NCI-H524 treated with DMSO at 0.1 percent for 48 hours (cell line): Measurements from ENCODE around the gene GRIK3.
A peak's percentile ranks its signal among the peaks of the same experiment; 100 is the strongest.

Source experiments
- DNase-seq: peaks from one replicate; lab custom pipeline; 2025; lab: John Stamatoyannopoulos, UW

The GRIK3 gene

DNA sequence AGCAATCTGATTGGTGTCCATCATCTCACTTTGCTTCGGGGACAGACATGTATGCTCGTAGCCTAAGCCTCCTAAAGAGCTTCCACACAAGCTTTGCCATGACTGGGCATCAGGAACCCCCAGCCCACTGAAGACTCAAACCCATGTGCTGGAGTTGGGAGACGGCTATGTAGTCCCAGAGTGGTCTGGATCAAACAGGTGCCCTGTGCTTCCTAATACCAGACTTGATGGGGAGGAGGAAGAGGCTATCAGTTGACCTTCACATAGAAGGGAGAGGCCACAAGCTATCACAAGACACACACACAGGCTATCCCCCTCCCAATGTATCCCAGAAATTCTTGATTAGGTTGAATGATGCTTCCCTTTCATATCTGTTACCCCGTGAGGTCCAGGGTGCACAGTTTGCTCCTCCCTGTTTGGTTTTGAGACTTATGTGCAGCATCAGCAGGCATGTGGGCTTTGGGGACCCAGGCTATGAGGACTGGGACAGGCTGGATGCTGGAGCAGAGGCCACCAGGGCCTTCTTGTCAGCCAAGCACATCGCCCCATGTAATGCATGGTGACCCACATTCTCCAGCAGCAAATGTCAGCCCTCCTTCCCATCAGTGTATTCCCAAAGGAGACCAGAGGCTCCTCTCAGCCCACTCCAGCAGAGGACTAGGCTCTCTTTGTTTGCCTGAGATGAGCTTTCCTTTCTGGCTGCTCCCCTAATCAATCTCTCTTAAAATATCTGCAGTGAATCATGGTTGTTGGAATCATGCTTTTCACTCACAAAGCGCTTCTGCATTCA, 159.8 kb downstream of the GRIK3 start:
- DNase-seq, result no peak

DNA sequence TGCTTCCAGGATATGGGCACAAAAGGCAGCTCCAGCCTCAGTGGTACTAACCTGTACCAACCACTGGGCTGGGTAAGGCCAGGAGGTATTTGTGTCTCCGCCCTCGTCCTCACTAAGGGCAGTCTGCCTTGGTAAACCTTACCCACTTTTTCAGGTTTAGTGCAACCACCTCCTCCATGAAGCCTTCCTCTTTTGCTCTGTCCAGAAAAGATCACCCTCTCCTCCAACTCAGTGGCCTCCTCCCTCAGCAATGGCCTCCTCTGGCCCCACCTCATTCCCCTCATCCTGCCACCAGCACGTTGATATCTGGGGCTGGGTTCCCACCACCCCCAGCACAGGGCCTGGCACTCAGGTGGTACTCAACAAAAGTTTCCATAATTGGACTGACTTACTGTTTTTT, 161.5 kb downstream of the GRIK3 start:
- no peak for DNase-seq

DNA sequence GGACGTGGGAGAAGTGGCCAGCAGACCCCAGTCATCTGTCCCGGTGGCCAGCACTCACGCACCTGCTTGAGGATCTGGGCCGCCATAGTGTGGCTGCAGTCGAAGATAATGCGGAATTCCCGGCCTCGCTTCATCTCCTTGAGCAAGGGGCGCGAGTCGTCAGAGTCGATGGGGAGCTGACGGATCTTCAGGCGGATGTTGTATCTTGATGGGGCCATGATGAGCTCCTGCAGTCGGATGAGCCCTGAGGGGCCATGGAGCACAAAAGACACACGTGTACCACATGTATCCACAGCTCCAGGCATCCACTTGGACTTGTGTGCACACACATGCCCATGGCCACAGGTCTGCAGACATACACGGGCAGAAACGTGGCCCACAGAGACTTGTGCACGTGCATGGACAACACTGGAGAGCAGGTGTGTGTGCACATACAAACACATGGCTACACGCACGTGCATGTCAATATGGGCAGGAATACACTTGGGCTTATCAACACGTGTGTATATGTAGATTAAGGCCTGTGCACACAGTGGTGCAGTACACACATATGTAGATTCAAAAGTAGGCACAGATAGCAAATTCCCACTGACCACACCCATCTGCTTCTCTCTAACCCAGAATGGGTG, 162.1 kb downstream of the GRIK3 start:
- DNase-seq, result no peak

DNA sequence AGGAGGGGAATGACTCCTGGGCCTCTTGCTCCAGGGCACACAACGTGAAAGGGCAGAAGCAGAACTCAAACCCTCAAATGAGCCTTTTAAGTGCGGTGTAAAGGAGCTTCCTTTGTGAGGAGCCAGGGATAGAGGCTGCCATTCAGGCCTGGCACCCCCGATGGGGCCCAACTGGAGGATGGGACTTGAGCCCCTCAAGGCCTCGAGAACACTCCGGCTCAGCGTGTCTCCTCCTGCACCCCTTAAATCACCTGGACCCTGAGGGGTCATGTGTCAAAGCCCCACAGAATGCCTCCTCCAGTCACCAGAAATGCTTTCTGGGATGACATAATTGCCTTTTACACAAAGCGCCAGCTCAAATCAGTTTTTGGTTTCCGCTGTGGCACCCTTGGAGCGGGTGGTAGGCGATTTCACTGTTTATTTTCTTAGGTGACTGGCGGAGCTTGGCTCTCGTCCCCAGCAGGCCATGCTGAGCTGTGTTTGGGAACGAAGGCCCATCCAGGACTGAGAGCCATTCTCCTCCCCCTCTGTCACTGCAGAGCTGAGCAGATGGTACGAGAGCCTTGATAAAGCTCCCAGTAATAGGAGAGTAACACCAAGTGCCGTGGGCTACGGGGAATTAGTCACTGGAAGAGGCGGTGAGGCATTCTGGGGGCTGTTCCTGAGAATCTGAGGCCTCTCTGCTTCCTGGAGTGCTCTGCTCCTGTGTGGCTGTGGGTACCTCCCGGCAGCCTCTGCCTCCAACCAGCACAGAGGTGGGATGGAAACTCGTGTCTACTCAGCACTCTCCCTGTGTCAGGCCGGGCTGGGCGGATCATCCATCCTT, 163.0 kb downstream of the GRIK3 start:
- DNase-seq, result peak; percentile 77

DNA sequence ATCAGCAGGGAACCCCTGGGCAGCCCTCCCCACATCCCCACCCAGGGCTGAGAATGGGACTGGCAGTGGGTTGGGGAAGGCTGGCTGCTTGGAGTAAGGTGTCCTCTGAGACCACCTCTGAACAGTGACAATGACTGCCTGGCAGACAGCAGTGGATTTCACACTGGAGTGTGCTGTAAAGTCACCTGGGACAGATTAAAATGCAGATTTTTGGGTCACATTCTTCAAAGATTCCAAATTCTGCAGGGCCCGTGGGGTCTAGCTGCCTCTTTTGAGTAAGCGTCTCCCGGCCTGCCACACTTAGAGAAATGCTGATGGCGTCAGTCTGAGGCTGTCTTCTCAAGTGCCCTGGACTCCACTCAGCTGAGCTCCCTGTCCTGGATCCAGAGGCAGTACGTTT, 164.5 kb downstream of the GRIK3 start:
- no peak for DNase-seq

DNA sequence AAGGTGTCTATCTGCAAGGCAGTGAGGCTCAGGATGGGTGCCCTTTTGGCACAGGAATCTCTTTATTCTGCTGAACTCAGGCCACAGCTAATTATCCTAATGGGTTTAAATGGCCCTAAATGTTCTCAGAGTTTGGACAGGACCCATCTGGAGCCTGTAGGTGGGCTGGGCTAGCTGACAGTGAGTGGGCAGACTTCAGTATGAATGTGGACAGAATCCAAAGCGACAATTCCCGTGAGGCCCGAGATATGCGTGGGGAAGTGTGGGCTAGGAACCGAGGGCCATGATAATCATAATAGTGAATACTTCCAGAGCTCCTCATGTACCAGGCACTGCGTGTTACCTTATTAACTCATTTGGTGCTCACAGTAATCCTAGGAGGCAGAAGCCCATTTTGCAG, 165.3 kb downstream of the GRIK3 start:
- DNase-seq, result no peak

DNA sequence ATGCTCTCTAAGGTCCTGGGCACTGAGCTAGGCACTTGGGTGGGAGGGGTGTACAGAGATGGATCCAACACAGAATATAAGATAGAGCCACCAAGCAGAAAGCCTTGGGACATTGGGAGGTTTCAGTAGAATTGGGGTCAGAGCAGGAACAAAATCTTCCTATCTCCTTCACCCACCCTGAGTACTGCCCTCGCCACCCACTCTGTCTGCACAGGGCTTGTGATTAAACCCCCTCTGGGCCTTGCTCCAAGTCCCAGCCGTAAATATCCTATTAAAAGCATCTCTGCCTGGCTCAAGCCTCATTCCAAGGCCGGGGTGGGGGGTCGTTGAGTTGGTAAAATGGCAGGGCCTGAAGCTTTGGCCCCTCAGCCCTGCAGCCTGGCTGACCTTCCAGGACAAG, 166.7 kb downstream of the GRIK3 start:
- no peak for DNase-seq

DNA sequence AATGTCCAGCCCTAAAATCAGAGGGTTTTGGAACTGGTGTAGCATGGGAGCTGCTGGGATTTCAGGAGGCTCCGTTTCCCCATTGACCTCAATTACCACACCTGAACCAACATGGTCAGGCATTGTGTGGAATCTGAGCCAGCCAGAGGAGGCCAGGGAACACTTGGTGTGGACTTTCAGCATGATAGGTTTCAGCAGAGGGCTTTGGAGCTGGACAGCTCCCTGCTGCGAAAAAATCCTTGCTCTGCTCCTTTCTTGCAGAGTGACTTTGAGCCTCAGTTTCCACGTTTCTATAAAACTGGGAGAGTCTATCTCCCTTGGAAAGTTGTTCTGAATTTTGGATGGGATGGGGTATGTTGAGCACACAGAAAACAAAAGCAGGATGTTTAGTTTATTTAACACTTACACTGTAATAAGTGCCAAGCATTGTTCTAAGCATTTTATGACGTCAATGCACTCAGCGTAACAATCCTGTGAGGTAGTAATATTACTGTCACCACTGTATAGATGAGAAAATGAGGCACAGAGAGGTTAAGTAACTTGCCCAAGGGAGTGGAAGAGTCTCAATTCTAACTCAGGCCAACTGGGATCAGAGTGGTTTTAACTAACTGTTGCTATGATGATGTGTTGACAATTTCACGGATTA, 168.0 kb downstream of the GRIK3 start:
- no peak for DNase-seq

DNA sequence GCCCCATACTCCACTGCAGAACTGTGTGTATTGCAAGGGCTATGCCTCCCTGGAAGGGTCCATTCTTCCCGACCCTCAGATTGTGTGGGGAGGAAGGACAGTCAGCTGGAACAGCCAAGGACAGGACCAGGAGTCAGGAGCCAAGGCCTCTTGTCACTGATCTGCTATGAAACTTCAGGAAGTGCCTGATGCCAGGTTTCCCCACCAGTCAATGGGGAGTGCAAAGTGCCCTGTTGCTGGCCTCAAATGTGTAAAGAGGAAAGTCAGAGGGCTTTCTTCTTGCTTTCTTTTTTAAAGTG, 168.8 kb downstream of the GRIK3 start:
- DNase-seq, result no peak

DNA sequence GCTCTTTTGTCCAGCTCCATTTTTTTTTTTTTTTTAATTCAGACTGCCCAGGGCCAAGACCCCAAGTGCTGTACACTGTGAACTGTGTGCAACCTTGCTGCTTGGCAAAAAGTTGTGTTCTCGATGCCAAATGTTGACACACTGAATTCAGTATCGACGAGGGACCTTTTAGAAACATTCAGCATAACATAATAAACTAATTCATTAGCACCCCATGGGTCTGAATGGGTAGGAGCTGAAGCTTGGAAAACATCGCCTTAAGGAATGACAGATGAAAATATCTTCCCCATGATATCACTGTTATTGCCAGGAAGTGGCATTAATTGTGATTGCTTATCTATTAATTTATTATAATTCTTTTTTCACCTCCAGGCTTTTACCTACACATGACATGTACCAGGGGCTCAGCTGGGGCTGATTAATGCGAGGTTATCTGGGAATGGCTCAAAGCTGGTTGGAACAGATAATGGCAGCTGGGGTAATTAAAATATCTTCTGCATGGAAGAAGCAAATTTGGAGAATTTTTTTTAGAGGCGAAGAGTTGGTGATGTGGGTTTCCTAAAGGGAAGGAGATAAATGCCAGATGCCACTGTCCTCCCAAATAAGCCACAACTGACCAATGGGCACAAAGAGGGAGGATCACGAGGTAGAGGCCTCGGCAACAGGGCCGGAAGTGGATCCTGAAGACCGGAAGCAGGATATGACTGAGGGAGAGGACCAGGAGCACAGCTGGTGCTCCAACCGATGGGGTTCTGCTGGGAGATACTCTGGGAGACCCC, 169.3 kb downstream of the GRIK3 start:
- DNase-seq, result no peak

DNA sequence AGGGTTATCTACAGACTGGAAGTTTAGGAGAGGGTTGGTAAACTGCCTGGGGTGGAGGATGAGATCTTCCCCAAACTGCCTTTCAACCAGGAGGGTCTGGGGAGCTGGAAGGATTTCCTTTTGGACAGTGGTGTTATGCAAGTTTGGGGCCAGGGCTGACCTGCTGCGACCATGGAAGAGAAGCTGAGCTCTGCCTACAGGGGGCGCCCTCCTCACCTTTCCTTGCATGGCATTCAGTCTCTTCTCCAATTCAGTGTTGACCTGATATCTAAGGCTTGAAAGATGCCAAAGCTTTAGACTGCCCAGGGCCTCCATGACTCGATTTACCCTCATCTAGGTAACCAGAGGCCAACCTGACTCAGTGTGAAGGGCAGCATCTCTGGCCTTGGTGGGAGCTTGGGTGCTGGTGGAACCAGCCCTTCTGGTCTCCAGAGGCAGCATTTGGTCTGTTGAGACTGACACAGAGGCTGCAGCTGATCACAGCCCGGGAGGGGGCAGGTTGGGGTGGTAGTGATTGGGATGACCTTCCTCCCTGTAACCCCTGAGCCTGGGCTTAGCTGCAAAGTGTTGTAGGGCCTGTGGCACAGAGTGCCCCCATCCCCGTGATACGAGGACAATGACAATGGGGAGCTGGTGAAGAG, 170.0 kb downstream of the GRIK3 start:
- DNase-seq, result no peak

DNA sequence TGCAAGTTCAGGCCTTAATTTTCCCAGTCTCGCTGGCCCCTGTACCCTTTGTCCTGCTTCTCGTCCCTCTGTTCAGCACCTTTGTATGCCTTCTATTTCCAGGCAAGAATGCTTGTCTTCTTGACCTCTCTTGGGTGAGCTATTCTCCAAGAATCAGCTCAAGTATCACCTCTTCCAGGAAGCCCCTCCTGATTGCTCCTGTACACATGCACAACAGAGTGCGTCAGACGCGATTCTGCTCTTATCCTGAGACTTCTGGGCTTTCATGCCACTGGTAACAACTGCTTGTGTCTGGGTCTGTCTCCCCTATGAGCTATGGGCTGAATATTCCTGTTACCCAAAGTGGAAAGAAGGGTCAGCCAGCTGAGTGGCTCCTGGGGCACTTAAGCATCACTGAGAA, 170.8 kb downstream of the GRIK3 start:
- DNase-seq, result no peak

DNA sequence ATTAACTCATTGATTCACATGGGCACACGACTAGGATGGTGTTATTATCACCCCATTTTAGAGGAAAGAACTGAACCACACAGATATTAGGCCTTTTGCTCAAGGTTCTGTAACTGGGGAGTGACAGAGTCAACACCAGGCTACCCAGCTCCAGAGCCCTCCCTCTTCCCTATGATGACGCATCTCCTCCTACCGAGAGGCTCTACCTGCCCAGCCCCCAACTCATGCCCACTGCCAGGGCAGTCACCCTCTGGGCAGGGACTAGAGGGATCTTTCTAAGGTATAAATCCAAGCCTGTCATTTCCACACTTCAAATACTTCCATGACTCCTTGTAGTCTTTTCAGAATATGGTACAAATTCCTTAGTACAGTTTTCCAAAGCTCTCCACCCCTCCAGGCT, 171.3 kb downstream of the GRIK3 start:
- no peak for DNase-seq

DNA sequence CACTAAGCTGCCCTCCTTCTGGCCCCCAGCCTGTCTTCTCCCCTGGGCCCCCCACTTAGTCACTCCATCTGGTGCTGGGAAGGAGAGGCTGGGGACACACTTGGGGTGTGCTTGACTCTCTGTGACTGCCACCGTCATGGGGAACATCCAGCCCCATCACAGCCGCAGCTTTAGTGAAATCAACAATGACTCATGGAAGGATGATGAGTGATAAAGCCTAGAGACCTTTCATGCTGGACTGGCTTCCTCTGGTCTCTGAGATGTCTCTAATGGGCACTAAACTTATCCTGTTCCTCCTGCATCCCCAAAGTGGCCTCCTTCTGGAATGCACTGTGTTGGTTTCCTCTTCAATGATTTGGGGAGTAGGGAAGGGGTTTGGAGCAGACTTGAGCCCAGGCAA, 172.9 kb downstream of the GRIK3 start:
- no peak for DNase-seq

DNA sequence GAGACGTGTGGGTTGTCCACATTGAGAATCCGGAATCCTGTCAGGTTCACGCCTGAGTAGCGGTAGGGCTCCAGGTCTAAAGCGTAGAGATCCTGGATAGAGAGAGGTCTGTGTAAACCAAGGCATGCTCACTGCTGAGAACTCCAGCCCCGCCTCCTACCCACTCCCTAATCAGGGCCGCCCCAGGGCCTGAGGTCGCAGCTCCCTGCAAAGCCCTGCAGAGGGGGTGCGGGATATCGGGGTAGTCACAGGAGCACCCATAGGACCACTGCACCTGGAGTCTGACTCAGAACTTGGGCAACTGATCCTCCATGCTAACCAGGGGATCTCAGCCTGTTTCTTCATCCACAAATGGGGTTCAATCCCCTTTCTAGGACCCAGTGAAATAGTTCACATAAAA, 174.4 kb downstream of the GRIK3 start:
- no peak for DNase-seq

DNA sequence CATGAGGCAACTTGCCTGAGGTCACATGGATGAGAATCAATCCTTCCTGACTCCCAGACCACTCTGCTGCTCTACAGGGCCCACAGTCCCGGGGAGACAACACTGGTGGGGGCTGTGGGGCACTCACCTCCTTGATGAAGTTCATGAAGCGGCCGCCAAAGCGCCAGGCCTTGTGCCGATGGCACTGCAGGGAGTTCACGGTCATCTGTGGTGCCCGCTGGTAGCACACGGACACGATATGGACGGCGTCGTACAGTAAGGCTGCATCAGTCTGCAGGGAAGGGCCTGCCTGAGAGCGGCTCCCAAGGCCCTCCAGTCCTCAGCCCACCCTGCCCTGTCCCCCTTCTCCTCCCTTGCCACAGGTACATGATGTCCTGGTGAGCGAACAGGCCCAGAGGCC, 175.3 kb downstream of the GRIK3 start:
- DNase-seq, result no peak

DNA sequence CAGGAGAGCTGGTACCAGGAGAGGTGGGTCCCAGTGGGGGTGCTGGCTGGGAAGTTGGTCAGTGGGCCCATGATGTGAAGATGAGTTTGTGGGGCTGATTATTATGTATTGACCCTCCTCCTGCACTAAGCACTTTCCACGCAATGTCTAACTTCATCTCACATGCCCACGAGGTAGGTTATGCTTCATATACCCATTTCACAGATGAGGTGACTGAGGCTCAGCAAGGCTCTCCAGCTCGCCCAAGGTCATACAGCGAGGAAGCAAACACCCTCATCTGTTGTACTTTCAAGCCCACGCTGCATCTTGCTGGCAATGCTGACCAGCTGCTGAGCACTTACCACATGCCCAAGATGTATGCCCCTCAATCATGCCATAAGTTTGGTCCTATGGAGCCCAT, 175.8 kb downstream of the GRIK3 start:
- no peak for DNase-seq

DNA sequence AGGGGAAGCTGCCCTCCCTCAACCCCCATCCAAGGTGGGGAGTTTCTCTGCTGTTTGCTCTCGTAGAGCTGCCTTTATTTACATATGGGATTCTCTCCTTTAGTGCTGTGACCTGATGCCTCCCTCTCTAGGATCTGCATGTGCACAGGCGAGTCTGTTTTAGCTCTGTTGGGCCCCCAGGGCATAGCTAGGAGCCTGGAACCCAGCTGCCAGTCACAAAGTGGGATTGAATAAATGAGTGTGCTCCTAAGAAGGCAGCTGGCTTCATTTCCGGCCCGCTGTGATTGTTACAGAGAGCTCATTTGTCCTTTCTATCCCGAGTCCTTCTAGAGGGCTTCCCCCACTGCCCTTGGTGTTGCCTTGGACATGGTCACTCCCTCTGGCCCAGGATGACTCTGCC, 176.6 kb downstream of the GRIK3 start:
- DNase-seq, result no peak

DNA sequence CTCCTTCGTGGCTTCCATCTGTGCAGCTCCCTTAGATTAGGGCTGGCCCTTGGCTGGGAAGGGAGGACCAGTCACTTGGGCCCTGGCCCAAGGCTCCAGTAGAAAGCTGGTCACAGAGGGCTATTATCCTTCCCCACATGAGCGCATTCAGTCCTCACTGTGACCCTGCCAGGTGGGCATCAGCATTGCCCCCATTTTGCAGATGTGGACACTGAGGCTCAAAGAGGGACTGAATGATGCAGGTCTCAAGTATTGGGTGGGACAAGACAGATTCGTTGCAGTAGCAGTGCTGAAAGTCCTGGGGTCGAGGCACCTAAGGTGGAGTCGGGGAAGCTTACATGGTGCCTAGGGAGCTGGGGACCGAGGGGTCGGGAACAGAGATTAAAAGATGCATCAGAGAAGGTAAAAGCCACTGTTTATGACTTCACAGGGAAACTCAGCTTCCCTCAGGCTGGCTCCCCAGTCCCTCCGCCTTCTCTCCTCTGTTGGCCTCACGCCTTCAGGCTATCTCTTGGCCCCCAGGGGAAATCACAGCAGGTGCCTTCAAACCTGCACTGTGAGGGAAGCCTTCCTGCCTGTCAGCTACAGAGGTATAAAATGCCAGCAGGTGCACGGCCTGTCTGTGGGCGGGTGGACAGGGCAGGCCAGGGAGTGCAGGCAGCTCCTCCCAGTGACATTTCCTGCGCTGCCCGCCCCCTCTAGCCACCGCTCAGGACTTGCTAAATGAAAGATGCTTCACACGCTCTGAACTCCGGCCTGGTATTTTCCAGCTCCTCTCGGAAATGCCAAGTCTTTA, 178.4 kb downstream of the GRIK3 start:
- no peak for DNase-seq

DNA sequence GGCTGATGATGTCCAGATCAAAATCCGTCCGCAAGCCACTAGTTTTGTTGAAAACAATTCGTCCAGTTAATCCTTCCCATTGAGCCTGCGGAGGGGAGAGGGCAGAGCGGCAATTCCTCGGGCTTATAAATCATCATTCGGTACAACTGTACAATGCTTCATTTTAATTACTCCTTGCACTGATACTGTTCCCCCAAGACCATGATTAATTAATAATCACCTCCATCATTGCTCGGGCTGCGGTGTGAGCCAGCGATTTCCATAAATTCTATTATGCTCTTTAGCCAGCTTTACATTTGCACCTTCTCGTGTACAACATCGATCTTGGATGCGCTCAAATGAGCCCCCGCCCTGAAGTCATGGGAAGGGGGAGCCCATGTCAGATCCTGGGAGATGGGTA, 180.7 kb downstream of the GRIK3 start:
- no peak for DNase-seq

DNA sequence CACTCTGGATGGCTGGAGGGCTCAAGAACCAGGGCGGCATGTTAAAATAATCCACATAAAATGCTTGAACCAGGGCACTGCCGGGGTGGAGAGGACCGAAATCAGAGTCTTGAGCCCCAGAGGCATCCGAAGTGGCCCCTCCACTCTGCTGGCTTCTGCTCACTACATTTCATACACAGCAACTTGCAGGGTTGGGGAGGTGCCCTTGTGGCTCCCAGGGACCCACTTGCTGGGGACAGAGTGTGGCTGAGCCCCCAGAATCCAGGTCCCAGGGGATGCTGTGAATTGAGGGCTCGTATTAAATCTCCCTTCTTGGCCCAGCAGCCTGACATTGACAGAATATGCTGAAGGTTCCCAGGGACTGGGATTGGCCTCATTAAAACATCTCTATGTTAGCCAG, 181.7 kb downstream of the GRIK3 start:
- DNase-seq, result no peak
